Parathyroid adenoma (tissue), 2 donors: Measurements from ENCODE around the gene C1orf116.

Experiments used
- H2AFZ ChIP-seq: fragments of 300-600 bp; sonication (generic); one replicate; pipeline ENCODE4 v1.7.0; 2017; ENCODE audit warnings: antibody characterized with exemption, mild to moderate bottlenecking
- H3K27ac ChIP-seq: fragments of 300-600 bp; sonication (generic); one replicate; pipeline ENCODE4 v1.7.0; 2017
- H3K27me3 ChIP-seq: fragments of 300-600 bp; sonication (generic); one replicate; pipeline ENCODE4 v1.7.0; 2017; ENCODE audit warnings: low read length; ENCODE audit not compliant: control insufficient read depth, insufficient read depth
- H3K36me3 ChIP-seq: fragments of 300-600 bp; sonication (generic); one replicate; pipeline ENCODE4 v1.7.0; 2017; ENCODE audit warnings: low read length; ENCODE audit not compliant: control insufficient read depth, insufficient read depth
- H3K4me1 ChIP-seq: fragments of 300-600 bp; sonication (generic); one replicate; pipeline ENCODE4 v1.7.0; 2017; ENCODE audit warnings: control low read depth
- H3K4me2 ChIP-seq: fragments of 300-600 bp; sonication (generic); one replicate; pipeline ENCODE4 v1.7.0; 2017; ENCODE audit warnings: low read length
- H3K4me3 ChIP-seq: fragments of 300-600 bp; sonication (generic); one replicate; pipeline ENCODE4 v1.7.0; 2017; ENCODE audit warnings: low read depth, low read length
- H3K79me2 ChIP-seq: fragments of 300-600 bp; sonication (generic); one replicate; pipeline ENCODE4 v1.7.0; 2017; ENCODE audit warnings: control low read depth
- H3K9ac ChIP-seq: fragments of 300-600 bp; sonication (generic); one replicate; pipeline ENCODE4 v1.7.0; 2017; ENCODE audit warnings: mild to moderate bottlenecking
- H3K9me3 ChIP-seq: fragments of 300-600 bp; sonication (generic); one replicate; pipeline ENCODE4 v1.7.0; 2017; ENCODE audit warnings: low read length; ENCODE audit not compliant: control insufficient read depth
- CTCF ChIP-seq: fragments of 300-600 bp; sonication (generic); IDR thresholded peaks from one replicate; pipeline ENCODE4 v1.7.0; 2017; ENCODE audit warnings: antibody characterized with exemption, mild to moderate bottlenecking
- donor health status: primary hyperparathyroidism.

C1orf116 gene

GRCh38 chr1:207040181-207040533 is 7.6 kb upstream of the C1orf116 start:
- H3K9ac ChIP-seq = no peak overlapping the region
- H3K27me3 ChIP-seq = no peaks in the 10 kb centered on the region
- H3K27ac ChIP-seq = no peak overlapping the region
- TF ChIP-seq CTCF = no peak
- H3K4me3 ChIP-seq = no peak overlapping the region
- no peaks in the 10 kb centered on the region for H3K79me2 ChIP-seq
- H2AFZ ChIP-seq = no peak overlapping the region
- H3K9me3 ChIP-seq = no peaks in the 10 kb centered on the region
- H3K4me1 ChIP-seq = no peaks in the 10 kb centered on the region
- H3K36me3 ChIP-seq = no peaks in the 10 kb centered on the region
- H3K4me2 ChIP-seq = no peak overlapping the region

DNA sequence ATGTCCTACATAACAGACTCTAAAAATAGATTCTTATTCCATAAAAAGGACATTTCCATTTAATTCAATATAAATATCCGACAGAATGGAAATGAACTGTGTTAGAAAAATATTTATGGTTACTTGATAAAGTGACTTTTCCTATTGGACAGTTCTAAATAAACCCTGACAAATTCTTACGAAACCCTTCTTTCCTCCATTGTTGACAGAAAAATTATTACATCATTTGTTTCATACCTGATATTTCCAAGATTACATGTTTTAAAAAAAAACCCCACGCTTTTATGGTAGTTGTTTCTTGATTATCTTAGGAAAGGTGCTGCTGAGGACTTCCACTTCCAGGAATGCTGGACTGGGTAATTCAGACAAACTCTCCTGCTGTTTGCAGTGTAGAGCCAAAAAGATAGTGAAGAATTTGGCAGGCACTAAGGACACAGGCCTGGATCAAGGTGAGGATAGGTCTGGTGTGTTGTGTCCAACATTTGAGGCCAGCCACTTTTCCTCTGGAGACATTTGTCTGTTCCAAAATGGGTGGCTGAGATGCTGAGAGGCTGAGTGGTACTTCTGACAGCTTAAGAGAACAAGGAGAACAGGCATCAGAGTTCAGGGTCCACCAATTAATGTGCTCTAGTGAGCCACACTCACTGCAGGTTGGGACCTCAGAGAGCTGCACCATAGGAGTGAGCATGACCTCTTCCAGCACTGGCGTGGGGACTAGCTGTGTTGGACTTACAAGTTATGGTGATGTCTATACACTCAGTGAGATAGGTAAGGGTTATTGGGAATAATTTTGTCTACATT is 7.0 kb upstream of the C1orf116 start:
- H2AFZ ChIP-seq = no peak overlapping the region
- H3K4me3 ChIP-seq = no peak overlapping the region
- H3K9me3 ChIP-seq = no peaks in the 10 kb centered on the region
- no peak overlapping the region for H3K4me2 ChIP-seq
- TF ChIP-seq CTCF = no peak
- H3K4me1 ChIP-seq = no peaks in the 10 kb centered on the region
- no peaks in the 10 kb centered on the region for H3K36me3 ChIP-seq
- no peaks in the 10 kb centered on the region for H3K79me2 ChIP-seq
- no peak overlapping the region for H3K27ac ChIP-seq
- H3K27me3 ChIP-seq = no peaks in the 10 kb centered on the region
- H3K9ac ChIP-seq = no peak overlapping the region

- Histone ChIP-seq H2AFZ (no peak overlapping the region), H3K27ac (no peak overlapping the region), H3K4me3 (no peak overlapping the region), H3K36me3 (no peaks in the 10 kb centered on the region), H3K4me1 (no peaks in the 10 kb centered on the region), H3K9me3 (no peaks in the 10 kb centered on the region), H3K4me2 (no peak overlapping the region), H3K79me2 (no peaks in the 10 kb centered on the region), H3K27me3 (no peaks in the 10 kb centered on the region), H3K9ac (no peak overlapping the region)
- TF ChIP-seq CTCF = no peak
Observed at GRCh38 chr1:207036865-207037264, 4.3 kb upstream of the C1orf116 start.

- Histone ChIP-seq H2AFZ (no peak overlapping the region), H3K9ac (no peak overlapping the region), H3K27me3 (no peaks in the 10 kb centered on the region), H3K36me3 (no peaks in the 10 kb centered on the region), H3K9me3 (no peaks in the 10 kb centered on the region), H3K4me2 (no peak overlapping the region), H3K27ac (no peak overlapping the region), H3K4me3 (no peak overlapping the region), H3K79me2 (no peaks in the 10 kb centered on the region), H3K4me1 (no peaks in the 10 kb centered on the region)
- no peak for TF ChIP-seq CTCF
Observed at GRCh38 chr1:207035877-207036551, 3.5 kb upstream of the C1orf116 start.
